NT2/D1 (cell line): ENCODE measurements around the gene SCAP.
"Not testable (repeated sequence)": the region's sequence is repeated elsewhere in the genome, so short reads cannot be mapped to it uniquely, and the experiment has no call there.

Experiments
- DNase-seq: peaks from one replicate; pipeline ENCODE4 v3.0.0-alpha.2; 2011; ENCODE audit warnings: low read depth, low spot score
- H3K27me3 ChIP-seq: 2 replicates; pipeline ENCODE4 v1.6.0; 2011; ENCODE audit warnings: mild to moderate bottlenecking; ENCODE audit not compliant: insufficient read length, insufficient read depth
- H3K36me3 ChIP-seq: 2 replicates; pipeline ENCODE4 v1.6.1; 2011; ENCODE audit warnings: mild to moderate bottlenecking, low read length, mixed read lengths; ENCODE audit not compliant: insufficient read depth, insufficient read length
- H3K4me1 ChIP-seq: 2 replicates; pipeline ENCODE4 v1.5.1; 2011; ENCODE audit not compliant: insufficient read depth, insufficient read length
- H3K4me3 ChIP-seq: 2 replicates; pipeline ENCODE4 v1.5.1; 2011; ENCODE audit warnings: low read depth; ENCODE audit not compliant: insufficient read length
- H3K9ac ChIP-seq: 2 replicates; pipeline ENCODE4 v1.6.0; 2011; ENCODE audit warnings: low read depth; ENCODE audit not compliant: insufficient read length
- H3K9me3 ChIP-seq: 2 replicates; pipeline ENCODE4 v1.5.1; 2011; ENCODE audit warnings: mild to moderate bottlenecking, low read length; ENCODE audit not compliant: insufficient read depth
- SUZ12 ChIP-seq: IDR thresholded peaks from 2 replicates; pipeline ENCODE4 v1.6.1; 2011; ENCODE audit not compliant: insufficient read length, insufficient read depth; ENCODE audit errors: extremely low read depth
- YY1 ChIP-seq: IDR thresholded peaks from 2 replicates; pipeline ENCODE4 v1.6.1; 2011; ENCODE audit not compliant: insufficient read length, insufficient read depth
- ZNF274 ChIP-seq: IDR thresholded peaks from 2 replicates; pipeline ENCODE4 v1.6.1; 2011; ENCODE audit warnings: mild to moderate bottlenecking, low read depth, low read length

Gene SCAP

GRCh38 chr3:47377186-47377585 lies 98.6 kb downstream of the SCAP start:
- no peaks in the 10 kb centered on the region for H3K27me3 ChIP-seq
- H3K4me3 ChIP-seq = no peak overlapping the region
- no peak for DNase-seq
- H3K4me1 ChIP-seq = peaks cover 5% of the 10 kb centered on the region
- H3K9ac ChIP-seq = no peak overlapping the region
- no peak for TF ChIP-seq SUZ12
- TF ChIP-seq YY1 = no peak
- no peak for TF ChIP-seq ZNF274
- H3K9me3 ChIP-seq = no peaks in the 10 kb centered on the region
- no peaks in the 10 kb centered on the region for H3K36me3 ChIP-seq

- Histone ChIP-seq H3K4me3 (no peak overlapping the region), H3K9me3 (no peaks in the 10 kb centered on the region), H3K27me3 (no peaks in the 10 kb centered on the region), H3K36me3 (no peaks in the 10 kb centered on the region), H3K4me1 (peaks cover 7% of the 10 kb centered on the region), H3K9ac (no peak overlapping the region)
- DNase-seq = no peak
- TF ChIP-seq SUZ12 = no peak
- TF ChIP-seq ZNF274 = no peak
- no peak for TF ChIP-seq YY1
Measured at GRCh38 chr3:47376393-47376792, 99.3 kb downstream of the SCAP start.

GRCh38 chr3:47374587-47374986 lies 101.2 kb downstream of the SCAP start:
- no peak for TF ChIP-seq YY1
- no peak for TF ChIP-seq SUZ12
- no peak for TF ChIP-seq ZNF274
- DNase-seq = no peak
- no peaks in the 10 kb centered on the region for H3K27me3 ChIP-seq
- no peak overlapping the region for H3K4me3 ChIP-seq
- H3K4me1 ChIP-seq = peaks cover 12% of the 10 kb centered on the region
- H3K36me3 ChIP-seq = no peaks in the 10 kb centered on the region
- no peaks in the 10 kb centered on the region for H3K9me3 ChIP-seq
- H3K9ac ChIP-seq = no peak overlapping the region

GRCh38 chr3:47370887-47371697 lies 104.6 kb downstream of the SCAP start:
- Histone ChIP-seq H3K9me3 (no peaks in the 10 kb centered on the region), H3K4me3 (no peak overlapping the region), H3K9ac (peak overlapping the region; percentile 37), H3K27me3 (no peaks in the 10 kb centered on the region), H3K4me1 (peaks cover 8% of the 10 kb centered on the region), H3K36me3 (no peaks in the 10 kb centered on the region)
- TF ChIP-seq YY1 (no peak), SUZ12 (no peak), ZNF274 (no peak)
- DNase-seq = no peak

- H3K36me3 ChIP-seq, H3K4me3 ChIP-seq, H3K9ac ChIP-seq, DNase-seq, H3K4me1 ChIP-seq, H3K9me3 ChIP-seq, H3K27me3 ChIP-seq: not testable (repeated sequence)
Measured at GRCh38 chr3:47370020-47370419, 105.7 kb downstream of the SCAP start.

GRCh38 chr3:47367631-47368030 lies 108.1 kb downstream of the SCAP start:
- H3K27me3 ChIP-seq = no peaks in the 10 kb centered on the region
- H3K4me3 ChIP-seq = no peak overlapping the region
- 0 out of 2 replicates have a peak, but pooled peaks cover 3% of the 10 kb centered on the region for H3K9me3 ChIP-seq
- peaks cover 8% of the 10 kb centered on the region for H3K4me1 ChIP-seq
- no peak for DNase-seq
- no peaks in the 10 kb centered on the region for H3K36me3 ChIP-seq
- TF ChIP-seq ZNF274 = no peak
- TF ChIP-seq SUZ12 = no peak
- TF ChIP-seq YY1 = no peak
- no peak overlapping the region for H3K9ac ChIP-seq

GRCh38 chr3:47366833-47367232 lies 108.9 kb downstream of the SCAP start:
- no peaks in the 10 kb centered on the region for H3K36me3 ChIP-seq
- H3K27me3 ChIP-seq = no peaks in the 10 kb centered on the region
- peaks cover 8% of the 10 kb centered on the region for H3K4me1 ChIP-seq
- TF ChIP-seq SUZ12 (no peak), YY1 (no peak), ZNF274 (no peak)
- no peak overlapping the region for H3K9ac ChIP-seq
- H3K4me3 ChIP-seq = no peak overlapping the region
- DNase-seq = no peak
- H3K9me3 ChIP-seq = peaks cover 8% of the 10 kb centered on the region; the same call in 1 of the 2 replicates
